Measurements from ENCODE around the gene RPL13.

DNA sequence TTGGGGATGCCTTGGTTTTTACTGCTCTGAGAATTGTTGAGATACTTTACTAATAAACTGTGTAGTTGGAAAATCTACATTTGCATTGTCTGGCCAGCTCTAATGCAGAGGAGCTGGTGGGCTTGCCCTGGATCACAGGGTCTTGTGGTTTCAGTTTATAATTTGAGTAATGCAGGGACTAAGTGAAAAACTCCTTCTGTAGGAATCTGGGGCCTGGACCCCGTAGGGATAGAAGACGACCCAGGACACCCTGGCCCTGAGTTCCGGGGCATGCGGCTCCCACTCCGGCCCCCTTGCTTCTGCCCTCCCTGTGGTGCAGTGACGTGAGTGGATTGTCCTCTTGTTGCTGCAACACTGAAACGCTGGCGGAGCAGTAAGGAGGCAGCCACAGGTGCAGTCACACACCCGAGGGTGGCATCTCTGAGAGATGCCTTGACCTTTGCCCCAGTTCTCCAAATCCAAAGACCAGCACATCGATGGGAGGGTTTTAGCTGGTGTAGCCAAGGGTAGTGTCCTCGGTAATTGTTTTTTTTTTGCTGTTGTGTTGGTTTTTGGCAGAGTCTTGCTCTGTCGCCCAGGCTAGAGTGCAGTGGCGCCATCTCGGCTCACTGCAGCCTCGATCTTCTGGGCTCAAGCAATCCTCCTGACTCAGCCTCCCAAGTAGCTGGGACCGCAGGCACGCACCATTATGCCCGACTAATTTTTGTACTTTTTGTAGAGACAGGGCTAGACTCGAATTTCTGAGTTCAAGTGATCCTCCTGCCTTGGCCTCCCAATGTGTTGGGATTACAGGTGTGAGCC lies 2.6 kb upstream of the RPL13 start:
- TF ChIP-seq, protein P1, sequence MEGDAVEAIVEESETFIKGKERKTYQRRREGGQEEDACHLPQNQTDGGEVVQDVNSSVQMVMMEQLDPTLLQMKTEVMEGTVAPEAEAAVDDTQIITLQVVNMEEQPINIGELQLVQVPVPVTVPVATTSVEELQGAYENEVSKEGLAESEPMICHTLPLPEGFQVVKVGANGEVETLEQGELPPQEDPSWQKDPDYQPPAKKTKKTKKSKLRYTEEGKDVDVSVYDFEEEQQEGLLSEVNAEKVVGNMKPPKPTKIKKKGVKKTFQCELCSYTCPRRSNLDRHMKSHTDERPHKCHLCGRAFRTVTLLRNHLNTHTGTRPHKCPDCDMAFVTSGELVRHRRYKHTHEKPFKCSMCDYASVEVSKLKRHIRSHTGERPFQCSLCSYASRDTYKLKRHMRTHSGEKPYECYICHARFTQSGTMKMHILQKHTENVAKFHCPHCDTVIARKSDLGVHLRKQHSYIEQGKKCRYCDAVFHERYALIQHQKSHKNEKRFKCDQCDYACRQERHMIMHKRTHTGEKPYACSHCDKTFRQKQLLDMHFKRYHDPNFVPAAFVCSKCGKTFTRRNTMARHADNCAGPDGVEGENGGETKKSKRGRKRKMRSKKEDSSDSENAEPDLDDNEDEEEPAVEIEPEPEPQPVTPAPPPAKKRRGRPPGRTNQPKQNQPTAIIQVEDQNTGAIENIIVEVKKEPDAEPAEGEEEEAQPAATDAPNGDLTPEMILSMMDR (IDR thresholded peaks at IDR 0.05) = no peak
- no peak for TF ChIP-seq POLR2A (IDR thresholded peaks at IDR 0.05)
